Measurements from ENCODE around the gene LAMA2.

DNA sequence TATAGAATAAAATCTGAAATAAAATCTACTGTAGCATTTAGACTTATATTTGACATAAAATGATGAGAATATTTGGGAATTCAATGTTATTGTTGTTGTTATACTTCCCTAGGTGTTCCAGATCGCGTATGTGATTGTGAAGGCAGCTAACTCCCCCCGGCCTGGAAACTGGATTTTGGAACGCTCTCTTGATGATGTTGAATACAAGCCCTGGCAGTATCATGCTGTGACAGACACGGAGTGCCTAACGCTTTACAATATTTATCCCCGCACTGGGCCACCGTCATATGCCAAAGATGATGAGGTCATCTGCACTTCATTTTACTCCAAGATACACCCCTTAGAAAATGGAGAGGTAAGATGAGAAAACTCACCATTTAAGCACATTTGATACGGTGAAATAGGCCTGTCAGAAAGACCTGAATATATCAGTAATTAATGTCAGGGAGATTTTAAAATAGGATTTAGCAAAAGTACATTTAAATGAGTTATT is 215.2 kb downstream of the LAMA2 start:
- TF ChIP-seq ZNF274 (IDR thresholded peaks at IDR 0.05; ENCODE audit: low read depth, low read length) (no peak), YY1 (IDR thresholded peaks at IDR 0.05; ENCODE audit: insufficient read depth, insufficient read length) (no peak)

All from NT2/D1 (cell line).